Smooth muscle cell of trachea (primary cell): Measurements from ENCODE around the gene COL3A1. TPM values are rescaled to one million over a fixed set of nuclear protein-coding genes. Genes with fewer than 3 reads are reported as not detected.

Experiments
- total RNA-seq: library from RNA; depleted of rRNA; stranded (reverse); fragments of >200 nt; gene quantifications from 2 replicates; pipeline ENCODE4 v1.2.1, GENCODE V29; 2014

The COL3A1 gene
- 2,358 and 3,379 TPM in 2 replicates for total RNA-seq

DNA sequence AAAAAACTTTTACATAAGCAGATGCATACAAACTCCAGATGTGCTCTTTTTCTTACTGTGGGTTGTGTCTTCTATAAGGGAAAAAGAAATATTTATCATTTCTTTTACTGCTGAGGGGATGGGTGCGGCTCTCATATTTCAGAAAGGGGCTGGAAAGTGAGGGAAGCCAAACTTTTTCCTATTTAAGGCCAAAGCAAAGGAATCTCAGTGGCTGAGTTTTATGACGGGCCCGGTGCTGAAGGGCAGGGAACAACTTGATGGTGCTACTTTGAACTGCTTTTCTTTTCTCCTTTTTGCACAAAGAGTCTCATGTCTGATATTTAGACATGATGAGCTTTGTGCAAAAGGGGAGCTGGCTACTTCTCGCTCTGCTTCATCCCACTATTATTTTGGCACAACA, at the start of gene COL3A1:
TSS of gene COL3A1 (plus strand) at position 210 of the 400 bp plus-strand sequence. CDS start at position 327, 117 bp downstream.

Other genes with a start within 250 kb of the COL3A1 start
- 279 and 388 TPM in 2 replicates for gene COL5A2, start 205.4 kb downstream of the COL3A1 start, total RNA-seq